HCT116 (cell line): ENCODE data around the gene CBLIF. TPM values are rescaled to one million over a fixed set of nuclear protein-coding genes. Genes with fewer than 3 reads are reported as not detected.

Source experiments
- ATAC-seq: fragments of 200-7000 bp; cut with Tn5 transposase; 2 replicates; pipeline ENCODE4 v1.9.1; 2020; ENCODE audit warnings: mild to moderate bottlenecking, moderate library complexity
- BruUV-seq: library from RNA; stranded (reverse); fragments of 400-500 nt; replicated peaks from 2 replicates; lab custom pipeline; 2021; lab: Mats Ljungman, UMichigan
- CTCF ChIA-PET: fragments of 300-600 bp; sonication (Branson Sonifier 250); formaldehyde crosslinking; loops from one replicate; lab custom pipeline; 2021; ENCODE audit warnings: antibody characterized with exemption; lab: Charles Lee
- POLR2A ChIA-PET: fragments of 300-600, 350-600 bp; sonication (Branson Sonifier 250); formaldehyde crosslinking; loops from one replicate; lab custom pipeline; 2021; ENCODE audit warnings: antibody characterized with exemption; lab: Charles Lee
- RAD21 ChIA-PET, 2 experiments: fragments of 300-600 bp; sonication (Branson Sonifier 250); formaldehyde crosslinking; loops; one replicate each; lab custom pipeline; 2023; ENCODE audit warnings: low total read pairs in 2 of 2; ENCODE audit not compliant: uncharacterized antibody in 2 of 2, unreplicated experiment in 2 of 2, low non-redundant PET in 1 of 2; lab: Charles Lee
- DNase-seq: peaks from one replicate; pipeline ENCODE4 v3.0.0-alpha.2; 2010; ENCODE audit warnings: low read depth, low spot score
- H2AFZ ChIP-seq: fragments of 200-600 bp; shearing (Covaris generic), sonication (generic); 2 replicates; pipeline ENCODE4 v1.6.1; 2017; ENCODE audit warnings: low read depth, mixed run types, mixed read lengths, antibody characterized with exemption, low read length; ENCODE audit not compliant: poor library complexity, severe bottlenecking
- H3K27ac ChIP-seq: 2 replicates; pipeline ENCODE4 v1.5.1; 2012; ENCODE audit warnings: low read depth, low read length
- H3K27me3 ChIP-seq: fragments of 200-600 bp; sonication (generic); 2 replicates; pipeline ENCODE4 v1.6.1; 2016; ENCODE audit warnings: mixed run types, low read length, mixed read lengths; ENCODE audit not compliant: insufficient read depth
- H3K36me3 ChIP-seq, 2 experiments: fragments of 200-500 bp in 1 of 2; fragments of 200-600 bp in 1 of 2; sonication (Bioruptor generic) in 1 of 2; sonication (generic) in 1 of 2; 2 replicates each; pipeline versions ENCODE4 v1.5.1 to v1.6.1; 2014 to 2016; ENCODE audit warnings: low read length in 2 of 2, inconsistent platforms in 1 of 2, mixed read lengths in 1 of 2, mixed run types in 1 of 2; ENCODE audit not compliant: insufficient read depth in 2 of 2, control insufficient read depth in 1 of 2
- H3K4me1 ChIP-seq, 2 experiments: fragments of 200-600 bp in 1 of 2; sonication (generic) in 1 of 2; 2 replicates each; pipeline versions ENCODE4 v1.5.1 to v1.6.1; 2012 to 2017; ENCODE audit warnings: low read length in 2 of 2, inconsistent platforms in 1 of 2, mild to moderate bottlenecking in 1 of 2, mixed read lengths in 1 of 2, mixed run types in 1 of 2, moderate library complexity in 1 of 2; ENCODE audit not compliant: insufficient read depth in 2 of 2, control insufficient read depth in 1 of 2
- H3K4me2 ChIP-seq: fragments of 200-600 bp; sonication (generic); 2 replicates; pipeline ENCODE4 v1.6.1; 2017; ENCODE audit warnings: mixed run types, low read length, mixed read lengths
- H3K4me3 ChIP-seq, 2 experiments: fragments of 200-600 bp in 1 of 2; sonication (generic) in 1 of 2; replicated peaks in 1 of 2; 2 replicates each; pipeline ENCODE4 v1.5.1; 2011 to 2016; ENCODE audit warnings: low read length in 2 of 2, control low read depth in 1 of 2, low read depth in 1 of 2, mild to moderate bottlenecking in 1 of 2, mixed read lengths in 1 of 2, mixed run types in 1 of 2
- H3K79me2 ChIP-seq: fragments of 200-600 bp; sonication (generic); 2 replicates; pipeline ENCODE4 v1.6.1; 2017; ENCODE audit warnings: mild to moderate bottlenecking, mixed run types, low read length, moderate library complexity, mixed read lengths; ENCODE audit not compliant: insufficient read depth
- H3K9ac ChIP-seq: fragments of 200-600 bp; sonication (generic); 2 replicates; pipeline ENCODE4 v1.6.1; 2016; ENCODE audit warnings: low read length, mixed read lengths
- H3K9me2 ChIP-seq: fragments of 200-600 bp; sonication (generic), shearing (Covaris generic); 2 replicates; pipeline ENCODE4 v1.6.1; 2017; ENCODE audit warnings: mixed run types, mild to moderate bottlenecking, moderate library complexity; ENCODE audit not compliant: insufficient read depth
- H3K9me3 ChIP-seq, 2 experiments: fragments of 200-500 bp in 1 of 2; fragments of 200-600 bp in 1 of 2; sonication (Bioruptor generic) in 1 of 2; sonication (generic) in 1 of 2; 2 replicates each; pipeline ENCODE4 v1.6.1; 2014 to 2017; ENCODE audit warnings: low read length in 2 of 2, mixed read lengths in 2 of 2, inconsistent platforms in 1 of 2, low read depth in 1 of 2, mild to moderate bottlenecking in 1 of 2, mixed run types in 1 of 2, moderate library complexity in 1 of 2; ENCODE audit not compliant: control insufficient read depth in 1 of 2, insufficient read depth in 1 of 2
- H4K20me1 ChIP-seq: fragments of 200-600 bp; sonication (generic), shearing (Covaris generic); 2 replicates; pipeline ENCODE4 v1.6.1; 2017; ENCODE audit warnings: mixed run types, mild to moderate bottlenecking, moderate library complexity; ENCODE audit not compliant: insufficient read depth
- CEBPB ChIP-seq: IDR thresholded peaks from 2 replicates; pipeline ENCODE4 v1.6.1; 2012; ENCODE audit warnings: low read depth
- ELF1 ChIP-seq: IDR thresholded peaks from 2 replicates; pipeline ENCODE4 v1.6.1; 2012; ENCODE audit warnings: low read depth, borderline replicate concordance
- EZH2phosphoT487 ChIP-seq: fragments of 200-600 bp; IDR thresholded peaks from 2 replicates; pipeline ENCODE4 v1.6.1; 2018; ENCODE audit warnings: antibody characterized with exemption, borderline replicate concordance
- FOSL1 ChIP-seq: IDR thresholded peaks from 2 replicates; pipeline ENCODE4 v1.6.1; 2012; ENCODE audit warnings: low read depth
- JUND ChIP-seq: IDR thresholded peaks from 2 replicates; pipeline ENCODE4 v1.6.1; 2012
- MAX ChIP-seq: IDR thresholded peaks from 2 replicates; pipeline ENCODE4 v1.6.1; 2012
- POLR2A ChIP-seq: IDR thresholded peaks from 2 replicates; pipeline ENCODE4 v1.7.0; 2011; ENCODE audit warnings: borderline replicate concordance; ENCODE audit not compliant: insufficient read depth, insufficient read length; ENCODE audit errors: extremely low read depth
- POLR2AphosphoS5 ChIP-seq: IDR thresholded peaks from 2 replicates; pipeline ENCODE4 v1.6.1; 2011; ENCODE audit warnings: mild to moderate bottlenecking, low read depth, low read length, moderate library complexity
- RAD21 ChIP-seq: IDR thresholded peaks from 2 replicates; pipeline ENCODE4 v1.6.1; 2012; ENCODE audit warnings: low read depth, mild to moderate bottlenecking
- REST ChIP-seq: IDR thresholded peaks from 2 replicates; pipeline ENCODE4 v1.6.1; 2012; ENCODE audit warnings: low read depth
- SIN3A ChIP-seq: IDR thresholded peaks from 2 replicates; pipeline ENCODE4 v1.6.1; 2012; ENCODE audit warnings: low read depth
- SRF ChIP-seq: IDR thresholded peaks from 2 replicates; pipeline ENCODE4 v1.6.1; 2012; ENCODE audit warnings: low read depth
- TCF7L2 ChIP-seq: IDR thresholded peaks from 2 replicates; pipeline ENCODE4 v1.7.0; 2011; ENCODE audit warnings: borderline replicate concordance, inconsistent platforms; ENCODE audit not compliant: insufficient read depth, insufficient read length; ENCODE audit errors: extremely low read depth
- YY1 ChIP-seq: IDR thresholded peaks from 2 replicates; pipeline ENCODE4 v1.6.1; 2011; ENCODE audit warnings: low read length, low read depth, moderate library complexity, mild to moderate bottlenecking; ENCODE audit not compliant: insufficient replicate concordance; ENCODE audit errors: extremely low read depth
- ZFX ChIP-seq: fragments of 450-650 bp; IDR thresholded peaks from 2 replicates; pipeline ENCODE4 v1.6.1; 2017
- ZNF274 ChIP-seq: fragments of 200-500 bp; sonication (Bioruptor generic); IDR thresholded peaks from 2 replicates; pipeline ENCODE4 v1.6.1; 2014; ENCODE audit warnings: mild to moderate bottlenecking, low read depth, low read length, inconsistent platforms
- intact Hi-C: fragments of 100-400 bp; cut with micrococcal nuclease; formaldehyde crosslinking; loops from 2 replicates; pipeline ENCODE4 v1.10.0; 2022
- total RNA-seq: library from RNA; stranded (reverse); gene quantifications from one replicate; pipeline ENCODE4 v1.2.1, GENCODE V29; 2021; ENCODE audit not compliant: unreplicated experiment
- TF ChIP-seq, protein P1 (sequence below): IDR thresholded peaks from 2 replicates; pipeline ENCODE4 v1.6.1; 2012

Gene CBLIF
- total RNA-seq, 1 experiment from 2014 or later: not detected

- intact Hi-C loops: no loop called here
- peaks cover 13 to 27% of the 10 kb centered on the region in 2 experiments for H3K4me1 ChIP-seq
- H3K9me3 ChIP-seq: no peaks in the 10 kb centered on the region
- no peak for ATAC-seq
- H3K9ac ChIP-seq: no peak overlapping the region
- H3K27ac ChIP-seq: no peak overlapping the region
- CTCF ChIA-PET: no interaction called here
- H4K20me1 ChIP-seq: no peaks in the 10 kb centered on the region
- no TSS peak for BruUV-seq
- no peaks in the 10 kb centered on the region for H3K27me3 ChIP-seq
- H3K36me3 ChIP-seq: no peaks in the 10 kb centered on the region
- no peak overlapping the region for H3K4me3 ChIP-seq
- RAD21 ChIA-PET: no interaction called here
- POLR2A ChIA-PET: interaction anchor here (0.5 kb wide), 1 partner anchor 11 kb away, joined by 4 read pairs; no protein-coding TSS in a partner anchor
- no peaks in the 10 kb centered on the region for H3K9me2 ChIP-seq
- no peak overlapping the region for H2AFZ ChIP-seq
- no peak overlapping the region for H3K4me2 ChIP-seq
- H3K79me2 ChIP-seq: peaks cover 3% of the 10 kb centered on the region; the same call in 1 of the 2 replicates
- TF ChIP-seq, protein P1, sequence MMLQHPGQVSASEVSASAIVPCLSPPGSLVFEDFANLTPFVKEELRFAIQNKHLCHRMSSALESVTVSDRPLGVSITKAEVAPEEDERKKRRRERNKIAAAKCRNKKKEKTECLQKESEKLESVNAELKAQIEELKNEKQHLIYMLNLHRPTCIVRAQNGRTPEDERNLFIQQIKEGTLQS: no peak
- TF ChIP-seq ZFX (no peak), MAX (no peak), SRF (no peak)
- TF ChIP-seq, all 23 proteins: peak for 0
- no peak for DNase-seq
Observed at GRCh38 chr11:59782080-59782479, 63.2 kb downstream of the CBLIF start.

- intact Hi-C loops: no loop called here
- Histone ChIP-seq H3K9ac (no peak overlapping the region), H3K27ac (no peak overlapping the region), H3K27me3 (no peaks in the 10 kb centered on the region), H3K4me3 (no peak overlapping the region), H3K9me3 (no peaks in the 10 kb centered on the region), H3K4me2 (no peak overlapping the region), H3K9me2 (no peaks in the 10 kb centered on the region), H3K79me2 (peaks cover 3% of the 10 kb centered on the region; the same call in 1 of the 2 replicates), H4K20me1 (peaks cover 8% of the 10 kb centered on the region; the same call in 1 of the 2 replicates), H3K36me3 (no peaks in the 10 kb centered on the region; a peak in 1 of 4 replicates), H3K4me1 (peaks cover 14 to 31% of the 10 kb centered on the region in 2 experiments), H2AFZ (no peak overlapping the region)
- ATAC-seq: no peak
- ChIA-PET RAD21 (no interaction called here), CTCF (no interaction called here), POLR2A (no interaction called here)
- TF ChIP-seq RAD21: no peak
- TF ChIP-seq JUND: no peak
- TF ChIP-seq SRF: no peak
- no peak for TF ChIP-seq EZH2phosphoT487
- TF ChIP-seq FOSL1: no peak
- TF ChIP-seq POLR2A: no peak
- TF ChIP-seq ZFX: no peak
- TF ChIP-seq ELF1: no peak
- TF ChIP-seq REST: no peak
- TF ChIP-seq ZNF274: no peak
- TF ChIP-seq MAX: no peak
- no peak for TF ChIP-seq TCF7L2
- TF ChIP-seq CEBPB: no peak
- TF ChIP-seq SIN3A: no peak
- no peak for TF ChIP-seq YY1
- no peak for TF ChIP-seq POLR2AphosphoS5
- no TSS peak for BruUV-seq
- no peak for DNase-seq
Observed at GRCh38 chr11:59779487-59779886, 65.8 kb downstream of the CBLIF start.
